Endothelial cell of umbilical vein (primary cell): ENCODE data around the gene A4GNT.

Experiments
- FOS ChIP-seq: IDR thresholded peaks from 2 replicates; pipeline ENCODE4 v1.6.1; 2011; ENCODE audit warnings: mild to moderate bottlenecking, low read length, moderate library complexity, borderline replicate concordance; ENCODE audit not compliant: insufficient read depth
- GATA2 ChIP-seq: IDR thresholded peaks from 2 replicates; pipeline ENCODE4 v1.7.0; 2011; ENCODE audit warnings: low read depth, mild to moderate bottlenecking, moderate library complexity, mixed read lengths, low read length; ENCODE audit not compliant: insufficient read length, insufficient read depth
- JUN ChIP-seq: IDR thresholded peaks from 2 replicates; pipeline ENCODE4 v1.6.1; 2011; ENCODE audit warnings: borderline replicate concordance, low read depth; ENCODE audit not compliant: insufficient read length, insufficient read depth
- MYC ChIP-seq: IDR thresholded peaks from one replicate; pipeline ENCODE4 v1.6.1; 2011; ENCODE audit warnings: mild to moderate bottlenecking, low read depth, low read length
- POLR2A ChIP-seq: IDR thresholded peaks from 2 replicates; pipeline ENCODE4 v1.6.1; 2012; ENCODE audit warnings: low read depth, mild to moderate bottlenecking, control low read depth, low read length
- POLR2AphosphoS5 ChIP-seq: IDR thresholded peaks from 2 replicates; pipeline ENCODE4 v1.6.1; 2012; ENCODE audit warnings: low read depth, mild to moderate bottlenecking, control low read depth, low read length, moderate library complexity; ENCODE audit not compliant: insufficient read depth
- TF ChIP-seq, protein P1 (sequence below), 2 donors: IDR thresholded peaks; 1 replicate in 1 of 2; 2 replicates in 1 of 2; pipeline ENCODE4 v1.5.1; 2011; ENCODE audit warnings: low read length in 2 of 2, mild to moderate bottlenecking in 2 of 2, moderate library complexity in 2 of 2, control low read depth in 1 of 2, inconsistent platforms in 1 of 2, low read depth in 1 of 2; ENCODE audit not compliant: insufficient read depth in 1 of 2; ENCODE audit errors: extremely low read depth in 1 of 2

DNA sequence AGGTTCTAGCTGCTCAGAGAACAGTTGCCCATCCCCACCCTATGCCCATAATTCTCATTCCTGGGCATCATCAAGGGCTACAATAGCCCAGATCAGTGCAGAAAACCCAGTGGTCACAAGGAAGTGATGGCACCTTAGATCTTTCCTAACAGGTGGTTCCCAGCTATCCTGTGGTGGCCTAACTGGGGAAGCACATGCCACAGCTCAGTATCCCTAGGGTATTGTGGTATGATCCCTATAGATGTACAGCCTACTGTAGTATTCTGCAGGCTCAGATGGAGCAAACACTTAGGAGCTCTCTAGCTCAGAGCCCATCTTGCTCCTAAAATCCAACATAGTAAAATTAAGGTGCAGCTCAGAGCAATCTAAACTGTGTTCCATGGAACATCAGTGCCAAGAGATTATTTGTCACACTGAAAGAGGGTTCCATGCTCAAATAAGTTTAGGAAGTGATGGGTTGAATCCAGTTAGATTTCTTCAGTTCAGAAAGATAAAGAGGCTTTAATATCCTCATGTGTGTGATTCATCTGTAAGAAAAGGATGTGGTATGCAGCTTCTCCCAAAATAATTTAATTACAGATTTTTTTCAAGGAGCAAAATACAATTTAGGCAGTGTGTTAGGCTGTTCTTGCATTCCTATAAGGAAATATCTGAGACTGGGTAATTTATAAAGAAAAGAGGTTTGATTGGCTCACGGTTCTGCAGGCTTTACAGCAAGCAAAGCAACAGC, 4.4 kb downstream of the A4GNT start:
- no peak for TF ChIP-seq POLR2A
- TF ChIP-seq, protein P1, sequence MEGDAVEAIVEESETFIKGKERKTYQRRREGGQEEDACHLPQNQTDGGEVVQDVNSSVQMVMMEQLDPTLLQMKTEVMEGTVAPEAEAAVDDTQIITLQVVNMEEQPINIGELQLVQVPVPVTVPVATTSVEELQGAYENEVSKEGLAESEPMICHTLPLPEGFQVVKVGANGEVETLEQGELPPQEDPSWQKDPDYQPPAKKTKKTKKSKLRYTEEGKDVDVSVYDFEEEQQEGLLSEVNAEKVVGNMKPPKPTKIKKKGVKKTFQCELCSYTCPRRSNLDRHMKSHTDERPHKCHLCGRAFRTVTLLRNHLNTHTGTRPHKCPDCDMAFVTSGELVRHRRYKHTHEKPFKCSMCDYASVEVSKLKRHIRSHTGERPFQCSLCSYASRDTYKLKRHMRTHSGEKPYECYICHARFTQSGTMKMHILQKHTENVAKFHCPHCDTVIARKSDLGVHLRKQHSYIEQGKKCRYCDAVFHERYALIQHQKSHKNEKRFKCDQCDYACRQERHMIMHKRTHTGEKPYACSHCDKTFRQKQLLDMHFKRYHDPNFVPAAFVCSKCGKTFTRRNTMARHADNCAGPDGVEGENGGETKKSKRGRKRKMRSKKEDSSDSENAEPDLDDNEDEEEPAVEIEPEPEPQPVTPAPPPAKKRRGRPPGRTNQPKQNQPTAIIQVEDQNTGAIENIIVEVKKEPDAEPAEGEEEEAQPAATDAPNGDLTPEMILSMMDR (IDR thresholded peaks at IDR 0.05; ENCODE audit: extremely low read depth in 1 of 2, insufficient read depth in 1 of 2, low read depth in 1 of 2, low read length in 2 of 2) = no peak
- TF ChIP-seq JUN = no peak
- no peak for TF ChIP-seq POLR2AphosphoS5
- no peak for TF ChIP-seq FOS
- no peak for TF ChIP-seq MYC
- TF ChIP-seq GATA2 = no peak
